NCI-H1436 treated with DMSO at 0.1 percent for 48 hours (cell line): ENCODE data around the gene MARCHF3.
"Not testable (repeated sequence)": the region's sequence is repeated elsewhere in the genome, so short reads cannot be mapped to it uniquely, and the experiment has no call there.

Experiments used
- DNase-seq: peaks from one replicate; lab custom pipeline; 2025; lab: John Stamatoyannopoulos, UW

MARCHF3 gene

DNA sequence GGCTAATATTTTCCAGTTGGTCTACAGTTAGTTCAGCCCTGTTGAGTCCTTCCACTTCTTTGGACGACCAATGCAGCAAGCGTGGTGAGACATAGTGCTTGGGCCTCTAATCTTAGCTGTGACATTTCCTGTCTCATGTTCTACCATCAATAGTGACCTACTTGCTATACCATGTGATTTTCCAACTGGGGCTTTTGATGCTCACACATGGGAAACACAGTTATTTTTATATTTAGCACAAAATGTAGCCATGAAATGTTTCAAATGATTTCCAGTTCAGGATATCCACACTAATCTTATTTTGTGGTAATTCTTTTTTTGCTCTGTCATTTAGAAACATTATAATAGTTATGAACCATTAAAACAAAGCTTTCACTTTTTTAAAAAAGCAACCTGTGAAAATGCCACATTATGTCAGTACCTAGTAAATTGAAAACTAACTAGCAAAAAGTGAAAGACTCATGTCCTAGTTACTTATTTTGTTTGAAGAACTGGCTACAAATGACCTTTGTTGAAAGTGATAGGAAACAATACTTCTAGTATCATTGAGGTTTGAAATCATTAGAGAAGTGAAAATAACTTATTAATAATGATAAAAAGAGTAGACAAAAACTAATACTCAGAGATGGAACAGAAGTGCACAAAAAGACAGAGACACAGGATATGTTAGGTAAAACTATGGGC is 18.3 kb downstream of the MARCHF3 start:
- DNase-seq: no peak

DNA sequence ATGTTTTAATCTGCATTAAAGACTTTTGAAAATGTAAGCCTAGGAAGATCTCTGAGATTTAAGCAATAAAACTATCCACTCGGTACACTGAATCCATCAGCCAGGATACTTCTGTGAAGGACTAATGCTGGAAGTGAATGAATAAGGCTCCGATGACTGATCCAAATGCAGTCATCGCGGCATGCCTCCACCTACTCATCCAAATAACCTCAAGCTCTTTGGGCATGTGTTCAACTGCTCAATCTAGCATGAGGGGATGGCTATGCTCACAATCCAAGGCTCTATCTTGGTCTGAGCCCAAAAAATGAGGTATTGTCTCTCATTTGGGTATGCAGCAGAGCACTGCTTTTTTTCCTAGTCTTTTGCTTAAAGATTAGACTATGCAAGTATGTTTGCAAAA is 19.2 kb downstream of the MARCHF3 start:
- no peak for DNase-seq

DNA sequence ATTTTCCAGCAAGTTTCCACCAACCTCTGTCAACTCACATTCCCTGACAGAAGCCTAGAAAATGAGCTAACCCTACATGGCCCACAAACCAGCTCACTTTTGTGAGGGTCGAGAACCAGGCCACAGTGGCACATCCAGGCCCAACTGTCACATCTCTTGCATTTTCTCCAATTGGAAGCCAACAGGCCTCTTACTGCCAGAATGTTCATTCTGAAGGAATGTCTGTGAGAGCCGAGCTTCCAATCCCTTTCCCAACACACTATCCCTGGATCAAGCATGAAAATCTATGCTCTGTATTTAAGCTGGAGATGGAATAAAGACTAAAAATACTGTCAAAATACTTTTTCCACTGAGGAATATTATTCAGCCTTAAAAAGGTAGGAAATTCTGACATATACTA is 20.0 kb downstream of the MARCHF3 start:
- no peak for DNase-seq

DNA sequence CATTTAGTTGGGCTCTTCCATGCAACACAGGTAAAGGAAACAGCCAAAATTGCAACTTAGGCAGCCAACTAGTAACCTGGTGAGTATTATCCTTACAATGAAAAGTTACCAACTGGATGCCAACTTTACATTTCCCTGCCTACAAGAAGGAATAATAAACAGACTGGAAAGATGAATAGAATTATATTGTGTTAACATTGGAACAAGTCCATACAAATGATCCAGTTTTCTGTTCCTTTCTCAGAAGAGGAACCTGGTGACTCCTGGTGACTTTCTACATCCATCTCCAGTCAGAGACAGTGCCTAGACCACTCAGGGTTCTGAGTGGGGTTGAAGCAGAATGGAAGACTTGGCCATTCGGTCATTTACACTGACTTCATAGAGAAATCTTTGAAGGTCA is 20.6 kb downstream of the MARCHF3 start:
- DNase-seq: no peak

DNA sequence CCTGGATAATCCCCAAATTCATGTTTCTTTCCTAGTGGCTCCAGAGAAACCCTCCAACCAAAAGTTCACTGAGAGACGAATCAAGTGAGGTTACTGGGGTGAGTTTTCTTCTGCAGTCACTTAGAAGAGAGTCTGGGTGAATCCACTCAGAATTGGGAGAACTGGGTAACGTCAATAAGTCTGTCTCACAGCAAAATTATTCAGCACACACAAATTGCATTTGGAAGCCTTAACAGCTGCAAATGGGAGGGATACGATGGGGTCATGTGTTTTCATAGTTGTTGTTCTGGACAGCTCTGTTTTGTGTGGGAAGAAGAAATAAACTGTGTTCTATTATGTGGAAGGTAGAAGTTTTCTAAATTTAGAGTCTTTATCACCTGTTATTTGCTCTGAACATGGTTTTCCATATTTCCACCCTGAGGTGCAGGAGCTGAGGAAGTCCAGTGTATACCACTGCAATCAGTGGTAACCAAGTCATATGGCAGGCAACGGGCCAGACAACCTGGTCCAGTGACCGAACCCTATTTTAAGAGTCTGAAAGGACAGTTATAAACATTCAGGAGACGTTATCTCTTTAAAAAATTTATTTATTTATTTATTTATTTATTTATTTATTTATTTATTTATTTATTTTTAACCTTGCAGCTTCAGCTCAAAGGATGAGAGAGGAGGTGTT is 21.9 kb downstream of the MARCHF3 start:
- DNase-seq: no peak

DNA sequence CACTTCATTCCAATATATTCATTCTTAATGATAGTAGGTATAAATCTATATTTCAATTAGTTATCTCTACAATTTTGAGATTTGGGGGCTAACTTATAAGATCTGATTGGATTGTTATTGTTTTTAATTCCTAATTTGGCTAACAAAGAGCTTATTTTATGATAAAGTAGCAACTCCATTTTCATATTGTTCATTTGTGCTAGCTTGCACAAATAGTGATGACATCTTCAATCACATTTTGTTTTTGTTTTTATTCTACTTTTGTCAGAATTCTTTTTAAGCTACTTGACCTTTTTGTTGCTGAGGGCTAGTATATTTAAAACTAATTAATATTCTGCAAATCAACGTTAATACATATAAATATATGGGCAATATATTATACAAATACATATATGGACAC is 22.8 kb downstream of the MARCHF3 start:
- DNase-seq: no peak

DNA sequence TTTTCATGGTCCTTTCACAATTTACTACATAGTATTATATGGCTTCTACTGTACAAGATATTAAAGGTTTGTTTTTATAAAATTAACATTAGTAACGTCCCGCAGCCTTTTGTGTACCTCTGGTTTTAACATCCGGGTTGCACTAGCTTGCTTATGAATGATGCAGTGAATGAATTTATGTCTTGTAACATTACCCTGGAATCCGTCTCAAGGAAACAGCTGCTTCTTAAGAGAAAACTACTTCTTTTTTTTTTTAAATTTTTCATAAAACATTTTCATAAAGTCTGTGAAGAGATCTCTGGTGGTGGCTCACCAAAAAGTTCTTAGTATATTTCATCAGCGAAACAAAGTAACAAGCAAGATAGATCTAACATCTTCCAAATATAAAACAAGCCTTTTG is 23.6 kb downstream of the MARCHF3 start:
- DNase-seq: no peak

DNA sequence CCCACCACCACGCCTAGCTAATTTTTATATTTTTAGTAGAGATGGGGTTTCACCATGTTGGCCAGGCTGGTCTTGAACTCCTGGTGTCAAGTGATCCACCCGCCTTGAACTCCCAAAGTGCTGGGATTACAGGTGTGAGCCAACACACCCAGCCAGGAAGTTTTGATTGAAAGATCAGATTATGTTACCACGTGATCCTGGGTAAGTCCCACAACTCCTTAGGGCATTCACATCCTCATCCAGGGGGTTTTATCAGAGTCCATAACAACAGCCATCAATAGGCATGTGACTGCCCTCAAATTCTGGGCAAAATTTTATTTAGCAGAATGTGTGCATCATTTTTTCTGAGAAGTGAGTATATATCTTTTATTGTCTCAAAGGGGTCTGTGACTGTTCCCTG is 25.1 kb downstream of the MARCHF3 start:
- not testable (repeated sequence) for DNase-seq

DNA sequence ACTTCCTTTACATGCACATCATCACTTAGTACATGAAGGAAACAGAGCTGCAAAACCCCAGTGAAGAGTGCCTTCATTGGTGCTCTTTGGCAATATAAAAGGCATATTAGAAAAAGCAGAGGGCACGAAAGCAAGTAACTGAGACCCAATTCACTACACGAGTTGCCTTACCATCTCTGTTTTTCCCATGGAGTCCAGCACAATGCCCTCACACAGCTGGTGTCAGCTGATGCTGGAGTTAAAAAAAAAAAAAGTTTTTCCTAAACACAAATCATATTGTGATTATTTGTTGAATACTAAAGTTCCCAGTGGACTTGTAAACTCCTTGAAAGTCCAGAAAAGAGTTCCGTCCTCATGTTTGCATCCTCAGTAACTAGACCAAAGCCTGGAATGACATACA is 25.6 kb downstream of the MARCHF3 start:
- DNase-seq: no peak

DNA sequence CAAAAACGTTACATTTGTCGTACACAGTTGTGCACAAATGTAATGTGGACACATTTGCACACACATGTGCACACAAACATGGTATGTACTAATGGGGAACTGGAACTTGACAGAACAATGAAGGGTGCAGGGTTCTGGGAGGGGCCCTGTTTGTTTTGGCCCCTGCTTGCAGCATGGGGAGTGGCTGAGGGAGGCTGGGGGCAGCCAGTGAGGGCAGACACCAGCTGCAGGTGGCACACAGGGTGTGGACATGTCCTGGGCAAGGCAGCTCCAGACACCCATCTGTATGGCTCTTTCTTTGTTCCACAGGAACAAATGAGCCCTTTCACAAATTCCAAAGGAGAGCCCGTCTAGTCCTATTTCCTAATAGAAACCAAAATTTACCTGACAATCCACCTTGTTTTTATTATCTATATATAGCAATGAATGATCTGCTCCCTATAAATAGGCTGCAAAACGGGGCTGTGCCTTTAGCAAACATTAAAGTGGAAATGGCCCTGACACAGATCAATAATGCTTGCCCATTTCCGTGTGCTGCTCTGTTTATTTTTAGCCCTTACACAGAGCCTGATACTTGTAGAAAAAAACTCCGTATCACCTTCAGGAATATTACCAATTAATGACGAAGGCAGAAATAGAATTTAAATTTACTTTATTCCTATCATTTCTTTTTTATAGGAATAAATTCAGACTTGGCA is 26.4 kb downstream of the MARCHF3 start:
- DNase-seq: no peak

DNA sequence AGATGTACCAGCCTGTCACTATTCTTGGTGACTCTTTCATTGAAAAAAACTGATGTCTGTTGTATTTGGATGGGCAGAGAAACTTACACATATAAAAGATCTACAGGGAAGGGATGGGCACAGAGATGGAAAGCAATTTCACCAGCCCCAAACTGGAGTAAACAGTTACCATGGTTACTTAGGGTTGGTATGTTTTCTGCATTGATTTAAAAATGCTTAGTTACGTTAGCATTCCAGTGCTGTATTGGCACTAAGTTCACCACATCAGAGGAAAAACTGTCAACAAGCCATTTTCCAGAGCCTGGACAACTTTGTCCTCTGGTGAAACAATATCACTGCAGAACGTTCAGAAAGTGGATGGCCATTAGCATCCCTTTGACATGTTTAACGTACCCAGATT is 28.0 kb downstream of the MARCHF3 start:
- no peak for DNase-seq

DNA sequence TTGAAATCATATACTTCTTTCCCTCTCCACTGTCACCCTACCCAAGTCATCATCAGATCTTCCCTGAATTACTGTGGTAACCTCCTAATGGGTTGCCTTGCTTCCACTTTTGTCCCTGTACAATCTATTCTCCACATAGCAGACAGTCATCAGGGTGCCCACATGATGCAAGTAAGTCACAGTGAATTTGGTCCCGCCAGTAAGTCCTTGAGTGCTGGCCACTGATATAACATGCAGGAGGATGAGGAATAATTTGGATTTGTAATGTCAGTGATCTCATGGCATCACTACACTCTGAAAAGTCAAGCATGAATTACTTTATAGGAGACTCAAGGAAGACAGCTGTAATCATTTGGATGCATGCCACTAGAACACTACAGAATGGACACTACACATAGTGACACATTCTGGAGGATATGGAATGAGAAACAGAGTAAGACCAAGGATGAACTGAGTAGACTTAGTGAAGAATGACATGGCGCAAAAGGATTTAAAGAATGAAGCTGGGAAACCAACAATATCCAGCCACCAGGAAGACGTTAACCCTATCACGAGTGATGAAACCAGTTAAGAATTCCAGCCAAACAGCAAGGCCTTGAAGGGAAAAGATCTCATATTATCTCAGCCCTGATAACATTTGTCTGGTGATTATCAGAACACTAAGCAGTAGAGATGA is 28.6 kb downstream of the MARCHF3 start:
- DNase-seq: no peak

DNA sequence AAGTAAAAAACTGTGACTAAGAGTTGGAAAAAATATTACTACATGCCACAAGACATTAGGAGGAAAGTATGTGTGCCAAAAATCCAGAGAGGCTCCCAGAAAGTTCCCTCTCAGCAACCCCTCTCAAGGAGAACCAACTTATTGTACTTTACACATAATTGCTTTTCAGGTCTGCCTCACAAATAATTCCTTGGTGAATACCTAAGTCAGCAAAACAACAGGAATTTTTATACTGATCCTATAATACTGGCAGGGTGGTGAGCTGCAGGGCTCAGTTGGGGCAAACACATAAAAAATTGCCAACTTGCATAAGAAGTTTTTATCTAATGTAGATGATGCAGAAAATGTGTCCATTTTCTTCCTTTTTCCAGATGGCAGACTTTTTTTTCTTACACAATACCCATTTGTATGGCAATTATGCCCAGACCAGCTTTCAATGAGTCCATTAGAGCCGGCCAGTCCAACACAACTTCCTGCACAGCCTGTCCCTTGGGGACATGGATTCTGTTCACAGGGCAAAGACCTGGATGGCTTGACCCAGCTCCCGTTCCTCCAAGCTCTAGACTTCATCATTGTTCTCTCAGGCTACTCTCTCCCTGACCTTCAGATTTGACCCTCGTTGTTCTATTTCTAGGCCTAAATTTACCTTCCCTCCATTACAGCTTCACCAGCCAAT is 31.3 kb downstream of the MARCHF3 start:
- DNase-seq: no peak

DNA sequence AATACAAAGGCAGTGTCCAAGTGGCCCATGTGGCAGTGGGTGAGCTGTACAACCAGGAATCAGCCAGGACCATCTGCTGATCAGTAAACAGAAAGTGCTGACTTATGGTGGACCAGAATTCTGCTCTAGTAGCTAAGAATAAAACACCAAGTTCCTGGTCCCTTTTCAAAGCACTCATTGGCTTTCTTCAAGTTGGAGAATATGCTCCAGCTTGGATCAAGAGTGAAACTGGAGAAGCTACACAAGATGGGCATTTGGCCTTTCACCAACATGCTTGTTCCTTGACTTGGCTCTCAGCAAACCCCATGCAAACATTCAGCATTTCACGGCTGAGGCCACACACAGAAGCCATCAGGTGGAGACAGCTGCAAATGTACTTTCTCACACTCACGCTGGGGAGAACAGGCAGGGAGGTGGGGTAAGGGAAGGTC is 32.1 kb downstream of the MARCHF3 start:
- DNase-seq: no peak

DNA sequence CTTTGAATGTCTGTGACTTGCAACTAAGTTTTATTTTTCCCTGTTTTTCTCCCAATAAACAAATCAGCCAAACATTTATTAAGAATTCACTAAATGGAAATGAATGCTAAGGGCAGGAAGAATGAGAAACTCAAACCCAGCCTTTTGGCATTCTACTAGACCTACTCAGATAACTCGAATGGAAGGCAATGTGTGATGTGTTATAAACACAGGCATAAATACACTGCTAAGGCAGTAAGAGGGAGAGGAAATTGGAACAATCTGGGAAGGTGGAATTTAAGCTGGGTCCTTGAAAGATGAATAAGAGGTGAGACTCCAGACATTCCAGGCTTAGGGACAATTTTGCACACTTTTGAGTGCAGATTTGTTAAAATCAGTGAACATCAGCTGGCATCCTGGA is 34.7 kb downstream of the MARCHF3 start:
- no peak for DNase-seq

DNA sequence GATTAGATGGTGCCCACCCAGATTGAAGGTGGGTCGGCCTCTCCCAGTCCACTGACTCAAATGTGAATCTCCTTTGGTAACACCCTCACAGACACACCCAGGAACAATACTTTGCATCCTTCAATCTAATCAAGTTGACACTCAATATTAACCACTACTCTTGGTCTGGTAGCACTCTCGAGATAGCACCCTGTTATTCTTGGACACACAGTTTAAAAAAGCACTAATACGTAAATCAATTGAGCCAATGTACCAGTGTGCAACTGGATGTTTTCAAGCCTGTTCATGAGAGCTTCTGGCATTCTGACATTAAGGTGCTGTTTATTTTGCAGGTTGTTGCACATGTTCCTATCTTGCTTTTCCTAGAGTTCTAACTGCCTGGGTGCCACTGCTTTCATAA is 35.3 kb downstream of the MARCHF3 start:
- no peak for DNase-seq

DNA sequence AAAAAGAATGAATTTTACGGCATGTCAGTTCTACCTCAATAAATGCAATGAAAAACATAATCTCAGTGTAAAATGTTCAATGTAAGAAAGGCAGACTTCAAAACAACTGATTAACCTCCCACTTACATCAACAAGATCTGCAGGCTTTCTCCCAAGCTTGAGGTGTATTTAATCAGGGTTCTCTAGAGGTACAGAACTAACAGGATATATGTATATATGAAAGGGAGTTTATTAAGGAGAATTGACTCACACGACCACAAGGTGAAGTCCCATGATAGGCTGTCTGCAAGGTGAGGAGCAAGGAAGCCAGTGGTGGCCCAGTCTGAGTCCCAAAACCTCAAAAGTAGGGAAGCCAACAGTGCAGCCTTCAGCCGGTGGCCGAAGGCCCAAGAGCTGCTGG is 35.9 kb downstream of the MARCHF3 start:
- DNase-seq: no peak

DNA sequence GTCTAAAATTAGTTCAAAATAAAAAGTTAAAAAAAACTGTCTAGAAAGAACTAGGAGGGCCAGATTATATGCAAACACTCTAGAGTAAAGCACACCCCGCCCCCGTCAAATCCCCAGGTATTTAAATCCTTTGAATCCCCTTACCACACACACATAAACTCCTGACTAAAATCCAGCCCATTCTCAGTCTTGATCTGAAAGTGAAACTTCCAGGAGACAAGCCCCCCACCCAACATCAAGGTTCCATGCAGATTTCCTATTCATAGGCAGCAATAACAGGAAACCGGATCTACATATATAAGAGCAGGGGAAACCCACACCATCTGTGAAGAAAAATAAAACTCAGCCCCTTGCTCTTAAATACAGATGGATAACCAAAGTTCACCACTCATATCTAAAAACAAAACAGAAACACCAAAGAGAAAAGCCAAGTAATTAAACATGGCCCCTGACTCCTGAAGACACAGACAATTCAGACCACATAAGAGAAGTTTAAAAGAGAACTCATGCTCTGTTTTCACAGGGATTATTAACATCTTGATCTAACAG is 42.3 kb downstream of the MARCHF3 start:
- no peak for DNase-seq

DNA sequence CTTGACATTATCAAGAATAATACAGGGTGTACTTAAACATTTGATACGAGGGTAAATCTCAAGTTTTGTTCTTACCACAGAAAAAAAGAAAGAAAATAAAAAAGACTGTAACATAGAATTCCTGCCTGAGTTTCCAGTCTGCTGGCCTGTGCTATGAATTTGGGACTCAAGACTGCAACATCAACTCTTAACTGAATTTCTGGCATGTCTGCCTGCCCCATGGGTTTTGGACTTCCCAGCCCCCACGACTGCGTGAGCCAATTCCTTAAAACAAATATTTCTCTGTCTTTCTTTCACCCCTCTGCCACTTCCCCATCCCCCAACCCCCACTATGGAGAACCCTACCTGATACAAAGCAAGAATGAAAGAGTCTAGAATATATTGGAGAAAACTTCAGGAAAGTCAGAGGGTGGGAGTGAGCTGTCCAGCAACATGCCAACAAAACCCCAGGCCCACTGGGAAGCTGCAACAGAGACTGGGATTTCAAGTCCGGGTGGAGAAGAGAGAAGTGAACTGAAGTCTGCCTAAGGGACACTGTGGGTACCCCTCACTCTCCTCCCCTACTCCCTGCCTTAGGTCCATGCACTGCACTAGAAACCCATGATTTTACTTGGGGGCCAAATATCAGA is 43.0 kb downstream of the MARCHF3 start:
- DNase-seq: no peak

DNA sequence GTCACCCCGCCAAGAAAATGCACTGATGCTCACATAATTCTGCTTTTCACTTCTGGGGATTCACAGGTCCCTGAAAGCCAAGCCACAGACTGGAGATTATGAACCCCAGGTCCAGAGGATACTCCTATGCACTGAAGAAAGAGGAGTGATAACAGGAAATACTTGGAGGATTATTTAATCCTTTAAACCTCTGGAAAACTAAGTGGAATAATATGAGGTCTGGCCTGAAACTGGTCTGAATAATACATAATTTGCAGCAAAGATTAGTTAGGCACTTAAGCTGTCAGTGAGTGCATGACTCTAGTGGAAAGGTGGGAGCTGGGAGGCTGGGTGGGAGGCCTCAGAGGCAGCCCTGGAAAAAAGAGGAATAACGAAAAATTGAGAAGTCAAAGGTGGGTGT is 45.7 kb downstream of the MARCHF3 start:
- DNase-seq: no peak

DNA sequence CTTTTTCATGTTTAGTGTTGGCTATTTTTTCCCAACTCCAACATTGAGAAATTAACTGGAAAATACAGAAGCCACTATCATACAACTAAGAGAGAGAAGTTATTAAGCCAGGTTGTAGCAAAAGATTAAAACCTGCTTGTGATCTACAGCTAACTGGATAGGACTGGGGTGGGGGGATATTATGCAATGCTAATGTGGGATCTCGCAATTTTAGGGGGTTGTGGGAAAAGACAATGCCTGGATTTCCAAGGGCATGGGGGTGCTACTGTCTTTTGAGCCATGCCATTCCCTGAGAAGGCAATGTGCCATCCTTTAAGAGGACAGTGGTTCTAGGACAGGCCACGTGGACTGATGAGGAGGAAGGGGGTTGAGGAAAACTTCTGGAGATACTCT is 46.5 kb downstream of the MARCHF3 start:
- no peak for DNase-seq
